GM12801 (cell line): ENCODE data around the gene SEPTIN5.

Experiments used
- CTCF ChIP-seq: IDR thresholded peaks from one replicate; pipeline ENCODE4 v1.5.1; 2011; ENCODE audit warnings: control low read depth; ENCODE audit not compliant: insufficient read length; ENCODE audit errors: extremely low read depth

SEPTIN5 gene

GRCh38 chr22:19714312-19715187, at the start of gene SEPTIN5:
Gene SEPTIN5 (plus strand): TSS chr22:19714503. CDS start chr22:19714589, 86 bp downstream.
- TF ChIP-seq CTCF = no peak

- TF ChIP-seq CTCF = no peak
These were observed 49.1 kb upstream of the SEPTIN5 start for GRCh38 chr22:19664951-19665783.

- TF ChIP-seq CTCF = no peak
These were observed 48.3 kb upstream of the SEPTIN5 start for GRCh38 chr22:19665784-19666672.

- TF ChIP-seq CTCF = no peak
These were observed 47.4 kb upstream of the SEPTIN5 start for GRCh38 chr22:19666673-19667593.

- no peak for TF ChIP-seq CTCF
These were observed 46.2 kb upstream of the SEPTIN5 start for GRCh38 chr22:19667872-19668740.

- no peak for TF ChIP-seq CTCF
These were observed 45.6 kb upstream of the SEPTIN5 start for GRCh38 chr22:19668748-19669147.
